Panc1 (cell line): ENCODE measurements around the gene RUNX3. TPM values are rescaled to one million over a fixed set of nuclear protein-coding genes. Genes with fewer than 3 reads are reported as not detected.

Experiments
- ATAC-seq: fragments of 200-7000 bp; cut with Tn5 transposase; 2 replicates; pipeline ENCODE4 v1.9.1; 2020; ENCODE audit warnings: mild to moderate bottlenecking, moderate library complexity
- BruUV-seq: library from RNA; stranded (reverse); fragments of 400-500 nt; replicated peaks from 2 replicates; lab custom pipeline; 2021; lab: Mats Ljungman, UMichigan
- CTCF ChIA-PET: fragments of 300-600 bp; sonication (Branson Sonifier 250); formaldehyde crosslinking; loops from one replicate; lab custom pipeline; 2022; ENCODE audit warnings: antibody characterized with exemption; lab: Charles Lee
- POLR2A ChIA-PET: fragments of 300-600 bp; sonication (Branson Sonifier 250); formaldehyde crosslinking; loops from one replicate; lab custom pipeline; 2022; ENCODE audit warnings: antibody characterized with exemption; lab: Charles Lee
- DNase-seq: peaks from one replicate; pipeline ENCODE4 v3.0.0-alpha.2; 2010; ENCODE audit warnings: low read depth, low spot score
- H3K27ac ChIP-seq: 2 replicates; pipeline ENCODE4 v1.5.1; 2011; ENCODE audit warnings: mild to moderate bottlenecking, low read length, inconsistent platforms
- H3K27me3 ChIP-seq: fragments of 200-500 bp; sonication (Bioruptor generic); 2 replicates; pipeline ENCODE4 v1.6.0; 2014; ENCODE audit warnings: low read length, inconsistent platforms; ENCODE audit not compliant: control insufficient read depth, insufficient read depth
- H3K36me3 ChIP-seq: fragments of 200-500 bp; sonication (Bioruptor generic); 2 replicates; pipeline ENCODE4 v1.5.1; 2014; ENCODE audit warnings: inconsistent platforms, mild to moderate bottlenecking, low read length, moderate library complexity; ENCODE audit not compliant: control insufficient read depth, insufficient read depth
- H3K4me1 ChIP-seq: 2 replicates; pipeline ENCODE4 v1.5.1; 2011; ENCODE audit warnings: inconsistent platforms, mild to moderate bottlenecking, low read length, moderate library complexity; ENCODE audit not compliant: control insufficient read depth, insufficient read depth
- H3K4me3 ChIP-seq, 2 experiments: 2 replicates each; pipeline ENCODE4 v1.5.1; 2011 to 2012; ENCODE audit warnings: low read depth in 2 of 2, low read length in 2 of 2, mild to moderate bottlenecking in 2 of 2, inconsistent platforms in 1 of 2, moderate library complexity in 1 of 2
- H3K9me3 ChIP-seq: fragments of 200-500 bp; sonication (Bioruptor generic); 2 replicates; pipeline ENCODE4 v1.5.1; 2014; ENCODE audit warnings: low read depth, mild to moderate bottlenecking, inconsistent platforms, low read length, moderate library complexity; ENCODE audit not compliant: control insufficient read depth, insufficient read depth
- CTCF ChIP-seq: fragments of 450-650 bp; IDR thresholded peaks from 2 replicates; pipeline ENCODE4 v1.5.1; 2017; ENCODE audit warnings: mild to moderate bottlenecking
- POLR2AphosphoS5 ChIP-seq: IDR thresholded peaks from 2 replicates; pipeline ENCODE4 v1.6.1; 2012; ENCODE audit warnings: mild to moderate bottlenecking, low read depth, low read length, moderate library complexity
- SIN3A ChIP-seq: IDR thresholded peaks from 2 replicates; pipeline ENCODE4 v1.6.1; 2012; ENCODE audit warnings: low read depth, mild to moderate bottlenecking, low read length, moderate library complexity, borderline replicate concordance; ENCODE audit not compliant: insufficient read depth
- TCF7L2 ChIP-seq: IDR thresholded peaks from 2 replicates; pipeline ENCODE4 v1.6.1; 2011; ENCODE audit warnings: mild to moderate bottlenecking, low read depth, low read length, inconsistent platforms
- in situ Hi-C: cut with HindIII; loops from 2 replicates; pipeline ENCODE4 v1.10.0; 2016; ENCODE audit warnings: low sequenced_read_pairs, low pct_unique_long_range_greater_than_20kb
- intact Hi-C: fragments of 100-400 bp; cut with micrococcal nuclease; formaldehyde crosslinking; loops from one replicate; pipeline ENCODE4 v1.10.0; 2022; ENCODE audit not compliant: unreplicated experiment
- total RNA-seq: library from RNA; stranded (reverse); gene quantifications from one replicate; pipeline ENCODE4 v1.2.1, GENCODE V29; 2021; ENCODE audit not compliant: unreplicated experiment
- TF ChIP-seq, protein P1 (sequence below), 2 experiments: IDR thresholded peaks; 2 replicates each; pipeline ENCODE4 v1.6.1; 2011 to 2012; ENCODE audit warnings: low read depth in 2 of 2, control low read depth in 1 of 2, low read length in 1 of 2, mild to moderate bottlenecking in 1 of 2, moderate library complexity in 1 of 2; ENCODE audit not compliant: insufficient read depth in 1 of 2

RUNX3 gene
- total RNA-seq, 1 experiment from 2014 or later: 0.10 TPM

DNA sequence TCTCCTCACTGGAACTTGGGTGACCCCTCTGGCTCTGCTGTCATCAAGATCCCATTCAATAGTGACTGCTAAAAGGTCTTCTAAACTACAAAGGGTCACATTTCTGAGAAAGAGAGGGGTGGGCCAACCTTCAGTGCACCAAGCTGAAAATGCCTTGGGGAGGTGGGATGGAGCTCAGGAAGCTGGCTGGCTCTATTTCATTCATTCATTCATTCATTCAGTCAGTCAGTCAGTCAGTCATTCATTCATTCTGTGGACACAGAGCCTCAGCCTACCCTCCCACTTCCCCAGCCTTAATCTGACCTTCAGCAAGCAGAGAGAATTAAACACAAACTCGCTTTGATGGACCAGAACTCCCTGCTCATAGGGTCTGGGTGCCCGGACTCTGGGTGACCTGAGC lies 11.7 kb downstream of the RUNX3 start:
- H3K36me3 ChIP-seq: no peaks in the 10 kb centered on the region
- no peaks in the 10 kb centered on the region for H3K9me3 ChIP-seq
- H3K4me3 ChIP-seq: no peak overlapping the region
- H3K4me1 ChIP-seq: no peaks in the 10 kb centered on the region
- no peak for TF ChIP-seq POLR2AphosphoS5
- TF ChIP-seq SIN3A: no peak
- TF ChIP-seq, protein P1, sequence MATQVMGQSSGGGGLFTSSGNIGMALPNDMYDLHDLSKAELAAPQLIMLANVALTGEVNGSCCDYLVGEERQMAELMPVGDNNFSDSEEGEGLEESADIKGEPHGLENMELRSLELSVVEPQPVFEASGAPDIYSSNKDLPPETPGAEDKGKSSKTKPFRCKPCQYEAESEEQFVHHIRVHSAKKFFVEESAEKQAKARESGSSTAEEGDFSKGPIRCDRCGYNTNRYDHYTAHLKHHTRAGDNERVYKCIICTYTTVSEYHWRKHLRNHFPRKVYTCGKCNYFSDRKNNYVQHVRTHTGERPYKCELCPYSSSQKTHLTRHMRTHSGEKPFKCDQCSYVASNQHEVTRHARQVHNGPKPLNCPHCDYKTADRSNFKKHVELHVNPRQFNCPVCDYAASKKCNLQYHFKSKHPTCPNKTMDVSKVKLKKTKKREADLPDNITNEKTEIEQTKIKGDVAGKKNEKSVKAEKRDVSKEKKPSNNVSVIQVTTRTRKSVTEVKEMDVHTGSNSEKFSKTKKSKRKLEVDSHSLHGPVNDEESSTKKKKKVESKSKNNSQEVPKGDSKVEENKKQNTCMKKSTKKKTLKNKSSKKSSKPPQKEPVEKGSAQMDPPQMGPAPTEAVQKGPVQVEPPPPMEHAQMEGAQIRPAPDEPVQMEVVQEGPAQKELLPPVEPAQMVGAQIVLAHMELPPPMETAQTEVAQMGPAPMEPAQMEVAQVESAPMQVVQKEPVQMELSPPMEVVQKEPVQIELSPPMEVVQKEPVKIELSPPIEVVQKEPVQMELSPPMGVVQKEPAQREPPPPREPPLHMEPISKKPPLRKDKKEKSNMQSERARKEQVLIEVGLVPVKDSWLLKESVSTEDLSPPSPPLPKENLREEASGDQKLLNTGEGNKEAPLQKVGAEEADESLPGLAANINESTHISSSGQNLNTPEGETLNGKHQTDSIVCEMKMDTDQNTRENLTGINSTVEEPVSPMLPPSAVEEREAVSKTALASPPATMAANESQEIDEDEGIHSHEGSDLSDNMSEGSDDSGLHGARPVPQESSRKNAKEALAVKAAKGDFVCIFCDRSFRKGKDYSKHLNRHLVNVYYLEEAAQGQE (IDR thresholded peaks at IDR 0.05; ENCODE audit: insufficient read depth in 1 of 2, low read depth in 2 of 2, low read length in 1 of 2): no peak
- TF ChIP-seq CTCF: no peak
- no peak for TF ChIP-seq TCF7L2
- intact Hi-C loops: no loop called here
- ChIA-PET CTCF (interaction anchor here (0.6 kb wide), 1 partner anchor 294 kb away, joined by 4 read pairs; no protein-coding TSS in a partner anchor), POLR2A (no interaction called here)
- no peak overlapping the region for H3K27ac ChIP-seq
- no peaks in the 10 kb centered on the region for H3K27me3 ChIP-seq
- BruUV-seq: no TSS peak
- in situ Hi-C loops: no loop called here
- no peak for DNase-seq
- ATAC-seq: no peak

GRCh38 chr1:24917327-24918074 lies 12.6 kb downstream of the RUNX3 start:
- CTCF ChIA-PET: interaction anchor here (0.6 kb wide), 1 partner anchor 295 kb away, joined by 4 read pairs; no protein-coding TSS in a partner anchor
- H3K27ac ChIP-seq: no peak overlapping the region
- DNase-seq (no peak), ATAC-seq (no peak)
- no peaks in the 10 kb centered on the region for H3K36me3 ChIP-seq
- intact Hi-C loops: no loop called here
- no peaks in the 10 kb centered on the region for H3K4me1 ChIP-seq
- H3K4me3 ChIP-seq: no peak overlapping the region
- H3K9me3 ChIP-seq: no peaks in the 10 kb centered on the region
- in situ Hi-C loops: no loop called here
- no peaks in the 10 kb centered on the region for H3K27me3 ChIP-seq
- BruUV-seq: no TSS peak
- TF ChIP-seq CTCF: no peak
- no peak for TF ChIP-seq POLR2AphosphoS5
- TF ChIP-seq TCF7L2: no peak
- TF ChIP-seq SIN3A: no peak
- TF ChIP-seq, protein P1 (IDR thresholded peaks at IDR 0.05; ENCODE audit: insufficient read depth in 1 of 2, low read depth in 2 of 2, low read length in 1 of 2): no peak
- POLR2A ChIA-PET: no interaction called here
